PC-3 (cell line): Measurements from ENCODE around the gene DENND1B.

Experiments
- CTCF ChIP-seq: fragments of 300-600 bp; sonication (generic); conservative IDR thresholded peaks from 2 replicates; pipeline ENCODE4 v1.5.1; 2017; ENCODE audit warnings: antibody characterized with exemption, low read depth, mild to moderate bottlenecking, low read length
- EZH2 ChIP-seq: fragments of 300-600 bp; sonication (generic); IDR thresholded peaks from one replicate; pipeline ENCODE4 v1.6.1; 2017; ENCODE audit warnings: antibody characterized with exemption, mild to moderate bottlenecking, low read length; ENCODE audit not compliant: unreplicated experiment
- EZH2phosphoT487 ChIP-seq: fragments of 300-600 bp; sonication (generic); IDR thresholded peaks from 2 replicates; pipeline ENCODE4 v1.6.1; 2018; ENCODE audit warnings: mild to moderate bottlenecking, antibody characterized with exemption, low read length, borderline replicate concordance

- no peak for TF ChIP-seq EZH2
- TF ChIP-seq CTCF = no peak
- TF ChIP-seq EZH2phosphoT487 = no peak
Measured at GRCh38 chr1:197740992-197741391, 34.3 kb downstream of the DENND1B start.
